22Rv1 (cell line): ENCODE data around the gene ADAR.

ENCODE experiments used
- H3K27ac ChIP-seq: fragments of 450-650 bp; 2 replicates; pipeline ENCODE4 v1.5.1; 2017
- ZFX ChIP-seq: fragments of 450-650 bp; IDR thresholded peaks from 2 replicates; pipeline ENCODE4 v1.6.1; 2017; ENCODE audit warnings: antibody characterized with exemption, borderline replicate concordance
- TF ChIP-seq, protein P1 (sequence below): fragments of 450-650 bp; IDR thresholded peaks from 2 replicates; pipeline ENCODE4 v1.5.1; 2017; ENCODE audit warnings: mild to moderate bottlenecking

ADAR gene

DNA sequence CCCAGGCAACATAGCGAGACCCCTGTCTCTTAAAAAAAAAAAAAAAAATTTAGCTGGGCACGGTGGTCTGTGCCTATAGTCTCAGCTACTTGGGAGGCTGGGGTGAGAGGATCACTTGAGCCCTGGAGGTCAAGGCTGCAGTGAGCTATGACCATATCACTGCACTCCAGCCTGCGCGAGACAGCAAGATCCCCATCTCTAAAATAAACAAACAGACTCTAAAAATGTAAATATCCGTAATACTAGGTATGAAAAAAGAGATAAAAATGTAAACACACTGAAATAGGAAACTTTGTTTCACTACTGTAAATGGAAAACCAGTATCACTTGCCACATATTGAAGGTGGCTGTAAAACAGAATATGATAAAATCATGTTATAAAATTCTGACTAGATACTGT, 17.2 kb downstream of the ADAR start:
- H3K27ac ChIP-seq: no peak overlapping the region

GRCh38 chr1:154589780-154590179, 18.2 kb downstream of the ADAR start:
- TF ChIP-seq, protein P1, sequence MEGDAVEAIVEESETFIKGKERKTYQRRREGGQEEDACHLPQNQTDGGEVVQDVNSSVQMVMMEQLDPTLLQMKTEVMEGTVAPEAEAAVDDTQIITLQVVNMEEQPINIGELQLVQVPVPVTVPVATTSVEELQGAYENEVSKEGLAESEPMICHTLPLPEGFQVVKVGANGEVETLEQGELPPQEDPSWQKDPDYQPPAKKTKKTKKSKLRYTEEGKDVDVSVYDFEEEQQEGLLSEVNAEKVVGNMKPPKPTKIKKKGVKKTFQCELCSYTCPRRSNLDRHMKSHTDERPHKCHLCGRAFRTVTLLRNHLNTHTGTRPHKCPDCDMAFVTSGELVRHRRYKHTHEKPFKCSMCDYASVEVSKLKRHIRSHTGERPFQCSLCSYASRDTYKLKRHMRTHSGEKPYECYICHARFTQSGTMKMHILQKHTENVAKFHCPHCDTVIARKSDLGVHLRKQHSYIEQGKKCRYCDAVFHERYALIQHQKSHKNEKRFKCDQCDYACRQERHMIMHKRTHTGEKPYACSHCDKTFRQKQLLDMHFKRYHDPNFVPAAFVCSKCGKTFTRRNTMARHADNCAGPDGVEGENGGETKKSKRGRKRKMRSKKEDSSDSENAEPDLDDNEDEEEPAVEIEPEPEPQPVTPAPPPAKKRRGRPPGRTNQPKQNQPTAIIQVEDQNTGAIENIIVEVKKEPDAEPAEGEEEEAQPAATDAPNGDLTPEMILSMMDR: no peak
- TF ChIP-seq ZFX: no peak
- H3K27ac ChIP-seq: no peak overlapping the region

More for the DNA sequence above, 17.2 kb downstream of the ADAR start:
- TF ChIP-seq, protein P1: no peak
- no peak for TF ChIP-seq ZFX

- TF ChIP-seq, protein P1: no peak
- TF ChIP-seq ZFX: no peak
- no peak overlapping the region for H3K27ac ChIP-seq
Observed at GRCh38 chr1:154586641-154587040, 21.3 kb downstream of the ADAR start.

GRCh38 chr1:154586231-154586630, 21.8 kb downstream of the ADAR start:
- TF ChIP-seq ZFX: no peak
- TF ChIP-seq, protein P1: no peak

DNA sequence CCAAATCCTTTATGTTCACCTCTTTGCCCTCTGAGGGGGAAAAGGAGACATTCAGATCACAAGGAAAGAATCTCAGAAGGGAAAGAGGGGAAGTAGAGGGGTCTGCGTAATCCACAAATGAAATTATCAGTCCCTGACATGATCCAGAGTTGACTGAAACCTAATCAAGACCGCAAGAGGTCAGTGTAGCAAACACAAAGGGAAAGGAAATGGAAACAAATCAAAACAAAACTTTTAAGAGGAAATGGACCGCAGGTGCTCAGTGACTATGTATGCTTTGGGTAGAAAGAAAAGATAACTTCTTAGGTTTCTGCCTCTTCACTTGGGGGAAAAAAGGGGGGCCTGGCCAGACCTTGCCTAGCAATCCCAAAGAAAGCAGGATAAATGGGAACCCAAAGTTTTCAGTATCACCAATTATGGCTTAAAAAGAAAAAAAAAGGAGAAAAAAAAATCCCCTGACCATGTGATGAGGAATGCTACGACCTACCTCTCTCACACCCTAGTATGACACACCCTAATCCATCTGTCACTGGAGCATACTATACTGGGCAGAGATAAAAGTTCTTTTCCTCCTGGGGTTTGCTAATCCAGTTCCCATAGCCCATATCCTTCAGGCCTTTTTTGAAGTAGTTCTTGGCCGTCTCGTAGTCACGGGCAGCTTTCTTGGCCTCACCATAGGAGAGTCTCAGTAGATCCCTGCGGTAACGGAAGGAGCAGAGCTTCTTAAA, 23.6 kb downstream of the ADAR start:
- TF ChIP-seq ZFX: no peak
- TF ChIP-seq, protein P1: no peak
- no peak overlapping the region for H3K27ac ChIP-seq

More at GRCh38 chr1:154586231-154586630, 21.8 kb downstream of the ADAR start:
- no peak overlapping the region for H3K27ac ChIP-seq

DNA sequence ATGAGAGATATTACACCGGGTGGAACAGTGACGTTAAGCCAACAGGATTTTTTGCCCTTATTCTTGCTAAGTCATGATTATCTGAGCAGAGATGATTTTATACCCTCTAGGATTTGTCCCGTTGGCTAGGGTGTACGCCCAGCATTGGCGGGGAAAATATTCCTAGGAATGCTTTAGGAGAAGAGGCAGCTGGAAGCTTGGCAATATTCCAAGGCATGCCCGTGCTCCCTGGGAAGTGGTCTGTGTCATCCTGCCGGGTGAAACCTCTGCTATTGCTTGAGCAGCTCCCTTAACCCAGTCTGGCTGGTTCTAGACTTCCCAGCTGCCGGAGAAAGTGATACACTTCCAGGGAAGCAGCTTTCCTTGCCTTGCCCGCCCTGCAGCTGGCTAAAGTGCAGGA, 24.2 kb downstream of the ADAR start:
- no peak for TF ChIP-seq ZFX
- TF ChIP-seq, protein P1: no peak
- H3K27ac ChIP-seq: no peak overlapping the region

DNA sequence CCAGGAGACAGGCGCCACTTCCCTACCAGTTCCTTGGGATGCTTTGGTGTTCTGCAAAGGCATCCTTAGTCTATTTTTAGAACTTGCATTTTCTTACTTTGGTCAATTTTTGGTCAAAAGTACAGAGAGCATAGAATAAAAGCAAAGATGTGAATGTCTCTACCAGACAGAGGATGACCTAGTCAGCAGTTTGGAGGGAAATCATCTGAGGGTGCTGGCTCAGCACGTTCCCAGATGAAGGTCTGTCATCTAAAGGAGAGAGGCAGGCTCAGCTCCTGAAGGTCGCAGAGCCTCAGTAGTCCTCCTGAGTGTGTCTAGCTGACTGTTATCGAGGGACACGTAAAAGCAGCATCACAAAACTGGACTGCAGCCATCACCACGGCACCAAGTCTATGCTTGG, 25.1 kb downstream of the ADAR start:
- no peak overlapping the region for H3K27ac ChIP-seq
- TF ChIP-seq ZFX: no peak
- TF ChIP-seq, protein P1: no peak
